K562 (cell line): Measurements from ENCODE around the gene VPREB3. TPM values are rescaled to one million over a fixed set of nuclear protein-coding genes. Genes with fewer than 3 reads are reported as not detected.

Experiments used
- ATAC-seq: fragments of 200-7000 bp; cut with Tn5 transposase; 3 replicates; pipeline ENCODE4 v1.9.1; 2020; ENCODE audit warnings: moderate library complexity
- BruUV-seq: library from RNA; stranded (reverse); fragments of 400-500 nt; replicated peaks from 2 replicates; lab custom pipeline; 2021; lab: Mats Ljungman, UMichigan
- CTCF ChIA-PET: fragments of 300-600 bp; formaldehyde crosslinking; extraction: SDS; loops from one replicate; lab custom pipeline; 2021; ENCODE audit warnings: low intra/inter-chr PET ratio; lab: Yijun Ruan, JAX
- POLR2A ChIA-PET: fragments of 300-600, 350-650 bp; sonication (Branson Sonifier 250); formaldehyde crosslinking; extraction: SDS; loops from one replicate; lab custom pipeline; 2021; ENCODE audit warnings: antibody characterized with exemption, inconsistent platforms; lab: Yijun Ruan, JAX
- DNase-seq, 4 experiments: peaks; one replicate each; pipeline versions ENCODE4 v3.0.0 to v3.0.0-alpha.2; 2011 to 2018; ENCODE audit warnings: low spot score in 3 of 4, mixed read lengths in 3 of 4; ENCODE audit errors: extremely low read depth in 1 of 4
- FAIRE-seq: peaks from 2 replicates; lab custom pipeline; 2011; peaks lifted over from hg19 to GRCh38; lab: Jason Lieb, UNC
- H2AFZ ChIP-seq: 2 replicates; pipeline ENCODE4 v1.6.0; 2011; ENCODE audit warnings: low read depth, low read length, control low read depth, inconsistent platforms
- H3K27ac ChIP-seq: fragments of 200-600 bp; 3 replicates; pipeline ENCODE4 v1.8.0; 2011; ENCODE audit warnings: low read depth, mild to moderate bottlenecking, control low read depth, inconsistent platforms, low read length, moderate library complexity, mixed read lengths; ENCODE audit errors: extremely low read depth
- H3K27me3 ChIP-seq, 2 experiments: fragments of 300-600 bp in 1 of 2; 2 replicates in 1 of 2; 3 replicates in 1 of 2; pipeline versions ENCODE4 v1.6.0 to v1.8.0; 2011; ENCODE audit warnings: inconsistent platforms in 2 of 2, low read length in 2 of 2, mild to moderate bottlenecking in 1 of 2, mixed read lengths in 1 of 2, moderate library complexity in 1 of 2; ENCODE audit not compliant: control insufficient read depth in 2 of 2, insufficient read depth in 2 of 2
- H3K36me3 ChIP-seq: fragments of 300-600 bp; 3 replicates; pipeline ENCODE4 v1.8.0; 2011; ENCODE audit warnings: mild to moderate bottlenecking, low read length, inconsistent platforms; ENCODE audit not compliant: control insufficient read depth, insufficient read depth
- H3K4me1 ChIP-seq, 2 experiments: fragments of 200-600 bp in 1 of 2; replicated peaks in 1 of 2; 2 replicates in 1 of 2; 3 replicates in 1 of 2; pipeline versions ENCODE4 v1.5.1 to v1.8.0; 2011; ENCODE audit warnings: inconsistent platforms in 2 of 2, low read length in 2 of 2, mild to moderate bottlenecking in 1 of 2, mixed read lengths in 1 of 2, moderate library complexity in 1 of 2; ENCODE audit not compliant: control insufficient read depth in 2 of 2, insufficient read depth in 2 of 2
- H3K4me2 ChIP-seq: 2 replicates; pipeline ENCODE4 v1.6.1; 2011; ENCODE audit warnings: low read length, control low read depth, inconsistent platforms, mixed read lengths; ENCODE audit not compliant: insufficient read depth
- H3K4me3 ChIP-seq: fragments of 200-600 bp; sonication (generic), shearing (Covaris generic); 2 replicates; pipeline ENCODE4 v1.5.1; 2016; ENCODE audit warnings: control low read depth, inconsistent platforms
- H3K79me2 ChIP-seq: fragments of 200-600 bp; 3 replicates; pipeline ENCODE4 v1.8.0; 2011; ENCODE audit warnings: low read length, inconsistent platforms; ENCODE audit not compliant: control insufficient read depth, insufficient read depth
- H3K9ac ChIP-seq, 2 experiments: 2 replicates each; pipeline versions ENCODE4 v1.6.0 to v1.6.1; 2011; ENCODE audit warnings: low read depth in 2 of 2, low read length in 2 of 2, control low read depth in 1 of 2, inconsistent platforms in 1 of 2, mild to moderate bottlenecking in 1 of 2, mixed read lengths in 1 of 2; ENCODE audit not compliant: insufficient read depth in 1 of 2
- H3K9me1 ChIP-seq: one replicate; pipeline ENCODE4 v1.6.0; 2011; ENCODE audit warnings: inconsistent platforms, mild to moderate bottlenecking, low read length, moderate library complexity; ENCODE audit not compliant: control insufficient read depth, insufficient read depth
- H3K9me3 ChIP-seq: replicated peaks from 2 replicates; pipeline ENCODE4 v1.5.1; 2011; ENCODE audit warnings: low read depth, low read length, inconsistent platforms; ENCODE audit not compliant: control insufficient read depth, insufficient read depth
- H4K20me1 ChIP-seq: replicated peaks from 2 replicates; pipeline ENCODE4 v1.6.1; 2011; ENCODE audit warnings: low read length, inconsistent platforms, mixed read lengths; ENCODE audit not compliant: control insufficient read depth, insufficient read depth
- CTBP1 ChIP-seq: fragments of 450-650 bp; IDR thresholded peaks from 2 replicates; pipeline ENCODE4 v1.6.1; 2016; ENCODE audit warnings: borderline replicate concordance
- ETS1 ChIP-seq: conservative IDR thresholded peaks from 2 replicates; pipeline ENCODE4 v1.6.1; 2011; ENCODE audit warnings: low read depth, mild to moderate bottlenecking, low read length; ENCODE audit not compliant: control insufficient read depth
- HDAC2 ChIP-seq: fragments of 450-650 bp; IDR thresholded peaks from 2 replicates; pipeline ENCODE4 v1.6.1; 2016; ENCODE audit warnings: mild to moderate bottlenecking
- MTF1 ChIP-seq: fragments of 250-450 bp; sonication (Bioruptor Pico); IDR thresholded peaks from 2 replicates; pipeline ENCODE4 v1.9.0; 2021; ENCODE audit warnings: moderate library complexity, mild to moderate bottlenecking, inconsistent platforms, borderline replicate concordance
- PCBP2 ChIP-seq: fragments of 200-400 bp; formaldehyde crosslinking; IDR thresholded peaks from 2 replicates; pipeline ENCODE4 v1.6.1; 2018; ENCODE audit warnings: low read length, low read depth, mild to moderate bottlenecking, moderate library complexity; ENCODE audit not compliant: poor library complexity, severe bottlenecking
- RERE ChIP-seq: sonication (generic); formaldehyde crosslinking; IDR thresholded peaks from 2 replicates; pipeline ENCODE4 v1.8.0; 2023; ENCODE audit warnings: missing genetic modification reagents, mild to moderate bottlenecking, borderline replicate concordance
- RFX5 ChIP-seq: IDR thresholded peaks from 2 replicates; pipeline ENCODE4 v1.6.1; 2011; ENCODE audit warnings: low read depth, mild to moderate bottlenecking, improper control_type of control experiment, low read length
- RUNX1 ChIP-seq: sonication (generic); IDR thresholded peaks from 2 replicates; pipeline ENCODE4 v1.6.1; 2016; ENCODE audit warnings: antibody characterized with exemption, low read depth
- TRIM25 ChIP-seq: fragments of 450-650 bp; IDR thresholded peaks from 2 replicates; pipeline ENCODE4 v1.7.0; 2016; ENCODE audit warnings: borderline replicate concordance
- ZNF282 ChIP-seq: sonication (generic); formaldehyde crosslinking; IDR thresholded peaks from 2 replicates; pipeline ENCODE4 v1.8.1; 2023; ENCODE audit warnings: missing genetic modification reagents
- ZNF324 ChIP-seq: fragments of 250-450 bp; sonication (Bioruptor Pico); IDR thresholded peaks from 2 replicates; pipeline ENCODE4 v1.4.0; 2020; ENCODE audit warnings: mild to moderate bottlenecking
- ZNF668 ChIP-seq: fragments of 250-450 bp; sonication (Bioruptor Pico); IDR thresholded peaks from 2 replicates; pipeline ENCODE4 v1.8.0; 2022; ENCODE audit warnings: mild to moderate bottlenecking, inconsistent platforms
- WGBS: fragments of 100-300 bp; shearing (Covaris generic); methylation state at CpG from one replicate; pipeline ENCODE4 v1.1.6; 2016; ENCODE audit warnings: low coverage, mixed read lengths; ENCODE audit not compliant: insufficient coverage; ENCODE audit errors: missing lambda C conversion rate; 5-methylcytosine and 5-hydroxymethylcytosine counted together
- in situ Hi-C: fragments of 300-500 bp; cut with MboI; formaldehyde crosslinking; loops from 4 replicates; pipeline ENCODE4 v1.15.0; 2018; ENCODE audit warnings: inconsistent platforms, mixed read lengths
- intact Hi-C: fragments of 100-400 bp; cut with micrococcal nuclease; formaldehyde crosslinking; loops from 2 replicates; pipeline ENCODE4 v1.14.2; 2022
- polyA plus RNA-seq, 8 experiments: library from polyadenylated mRNA; depleted of rRNA in 4 of 8; stranded (reverse) in 5 of 8; unstranded in 3 of 8; fragments of >200 nt; fragmentation: Nextera tagmentation in 2 of 8; fragmentation: Illumina TruSeq in 1 of 8; extraction: Ambion mirVana in 2 of 8; extraction: Trizol in 1 of 8; gene quantifications; 2 replicates each; pipeline versions ENCODE4 v1.2.1 to v1.2.3, GENCODE V29; 2011 to 2014; ENCODE audit warnings: inconsistent platforms in 1 of 8, missing spikeins in 1 of 8
- total RNA-seq, 7 experiments: library from RNA; depleted of rRNA in 6 of 7; stranded (reverse); fragments of >200 nt in 6 of 7; fragmentation: Illumina TruSeq in 2 of 7; extraction: Trizol in 2 of 7; gene quantifications; 2 replicates each; pipeline versions ENCODE4 v1.2.1 to v1.2.3, GENCODE V29; 2011 to 2021; ENCODE audit warnings: low replicate concordance in 1 of 7
- TF ChIP-seq, protein P1 (sequence below): fragments of 250-450 bp; sonication (Bioruptor Pico); IDR thresholded peaks from 2 replicates; pipeline ENCODE4 v1.8.0; 2022; ENCODE audit warnings: moderate library complexity, mild to moderate bottlenecking, inconsistent platforms

VPREB3 gene
- total and polyA plus RNA-seq, 9 of the 15 experiments (the other 6 are each of a cell fraction or from before 2014, with no cell fraction given), result 0.14 to 0.71 (median 0.20) TPM; not detected in 6

DNA sequence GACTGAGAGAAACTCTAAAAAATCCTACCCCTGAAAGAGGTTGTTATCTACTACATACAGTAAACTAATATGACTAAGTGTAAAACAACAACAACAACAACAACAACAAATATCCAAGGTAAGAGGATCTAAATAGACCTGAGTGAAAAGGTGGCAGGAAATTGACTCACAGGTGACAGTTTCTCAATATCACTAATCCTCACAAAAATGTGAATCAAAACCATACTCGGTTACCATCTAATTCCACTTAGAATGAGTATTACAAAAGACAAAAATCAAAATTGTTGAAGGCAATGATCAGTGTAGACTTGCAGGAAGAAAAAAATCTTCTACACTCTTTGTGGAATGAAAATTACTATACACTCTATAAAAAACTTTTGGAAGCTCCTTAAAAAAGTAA, 46.0 kb downstream of the VPREB3 start (continued):
- TF ChIP-seq, protein P1, sequence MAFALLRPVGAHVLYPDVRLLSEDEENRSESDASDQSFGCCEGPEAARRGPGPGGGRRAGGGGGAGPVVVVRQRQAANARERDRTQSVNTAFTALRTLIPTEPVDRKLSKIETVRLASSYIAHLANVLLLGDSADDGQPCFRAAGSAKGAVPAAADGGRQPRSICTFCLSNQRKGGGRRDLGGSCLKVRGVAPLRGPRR (CRISPR knock-in tag), result no peak
- TF ChIP-seq RFX5 (no peak), ZNF668 (CRISPR knock-in tag) (no peak), MTF1 (no peak)

- H3K4me1 ChIP-seq, result no peaks in the 10 kb centered on the region
- CTCF ChIA-PET, result no interaction called here
- no peak for TF ChIP-seq RUNX1
- TF ChIP-seq HDAC2, result no peak
- no peak for TF ChIP-seq ETS1
- no peak for TF ChIP-seq CTBP1
- TF ChIP-seq ZNF324 (CRISPR knock-in tag), result no peak
- TF ChIP-seq TRIM25, result no peak
- no peak for TF ChIP-seq ZNF282 (CRISPR knock-in tag)
- TF ChIP-seq RERE (CRISPR knock-in tag), result no peak
- TF ChIP-seq PCBP2, result no peak
Measured at GRCh38 chr22:23705358-23705757, 48.9 kb downstream of the VPREB3 start.

More at GRCh38 chr22:23705358-23705757, 48.9 kb downstream of the VPREB3 start:
- Histone ChIP-seq H4K20me1 (no peaks in the 10 kb centered on the region), H3K4me2 (no peak overlapping the region), H3K9ac (no peak overlapping the region), H2AFZ (no peak overlapping the region), H3K9me1 (no peaks in the 10 kb centered on the region), H3K36me3 (peaks cover 97% of the 10 kb centered on the region), H3K9me3 (no peaks in the 10 kb centered on the region), H3K27ac (no peak overlapping the region), H3K4me3 (no peak overlapping the region), H3K27me3 (no peaks in the 10 kb centered on the region), H3K79me2 (peaks cover 25% of the 10 kb centered on the region)
- DNase-seq (no peak), ATAC-seq (no peak), FAIRE-seq (no peak)
- POLR2A ChIA-PET, result no interaction called here
- no TSS peak for BruUV-seq
- WGBS, result 71% methylated on average over 3 of the region's 3 CpGs
- intact Hi-C loops, result no loop called here
- in situ Hi-C loops, result no loop called here
